HepG2 (cell line): ENCODE measurements around the gene MMAA. TPM values are rescaled to one million over a fixed set of nuclear protein-coding genes. Genes with fewer than 3 reads are reported as not detected.

Source experiments
- ATM ChIP-seq: fragments of 450-650 bp; IDR thresholded peaks from 2 replicates; pipeline ENCODE4 v1.7.1; 2017; ENCODE audit warnings: mild to moderate bottlenecking, borderline replicate concordance
- FOSL2 ChIP-seq: sonication (generic); formaldehyde crosslinking; IDR thresholded peaks from 2 replicates; pipeline ENCODE4 v1.4.0; 2020; ENCODE audit warnings: missing genetic modification reagents
- GLI4 ChIP-seq: sonication (generic); formaldehyde crosslinking; IDR thresholded peaks from 2 replicates; pipeline ENCODE4 v1.5.1; 2020; ENCODE audit warnings: missing genetic modification reagents, mild to moderate bottlenecking, moderate library complexity, borderline replicate concordance
- HNRNPUL1 ChIP-seq: fragments of 200-400 bp; formaldehyde crosslinking; IDR thresholded peaks from 2 replicates; pipeline ENCODE4 v1.6.1; 2017; ENCODE audit warnings: low read depth, mild to moderate bottlenecking, low read length, moderate library complexity
- IKZF1 ChIP-seq: fragments of 450-650 bp; IDR thresholded peaks from 2 replicates; pipeline ENCODE4 v1.7.1; 2016
- LCORL ChIP-seq, 2 experiments: fragments of 450-650 bp in 1 of 2; sonication (generic) in 1 of 2; formaldehyde crosslinking in 1 of 2; IDR thresholded peaks; 2 replicates each; pipeline versions ENCODE4 v1.5.0 to v1.6.1; 2017 to 2020; ENCODE audit warnings: antibody characterized with exemption in 1 of 2, missing genetic modification reagents in 1 of 2
- NONO ChIP-seq, 2 experiments: fragments of 450-650 bp in 1 of 2; sonication (generic) in 1 of 2; formaldehyde crosslinking in 1 of 2; IDR thresholded peaks in 1 of 2; conservative IDR thresholded peaks in 1 of 2; 2 replicates each; pipeline versions ENCODE4 v1.6.1 to v1.8.0; 2017 to 2022; ENCODE audit warnings: mild to moderate bottlenecking in 1 of 2, missing genetic modification reagents in 1 of 2, moderate library complexity in 1 of 2
- PITX1 ChIP-seq: sonication (generic); formaldehyde crosslinking; IDR thresholded peaks from 2 replicates; pipeline ENCODE4 v1.5.1; 2020; ENCODE audit warnings: mild to moderate bottlenecking, missing genetic modification reagents
- SUZ12 ChIP-seq: fragments of 150-350 bp; IDR thresholded peaks from 2 replicates; pipeline ENCODE4 v1.6.1; 2014; ENCODE audit warnings: low read depth, low read length
- XBP1 ChIP-seq: sonication (generic); formaldehyde crosslinking; IDR thresholded peaks from 2 replicates; pipeline ENCODE4 v1.5.0; 2020; ENCODE audit warnings: missing genetic modification reagents
- ZFP36 ChIP-seq: fragments of 150-350 bp; IDR thresholded peaks from 2 replicates; pipeline ENCODE4 v1.6.1; 2018; ENCODE audit warnings: borderline replicate concordance, low read length, low read depth; ENCODE audit not compliant: partially characterized antibody
- ZFY ChIP-seq: sonication (generic); formaldehyde crosslinking; IDR thresholded peaks from 2 replicates; pipeline ENCODE4 v1.4.0; 2020; ENCODE audit warnings: missing genetic modification reagents
- ZNF607 ChIP-seq: sonication (generic); formaldehyde crosslinking; IDR thresholded peaks from 2 replicates; pipeline ENCODE4 v1.5.1; 2020; ENCODE audit warnings: missing genetic modification reagents, mild to moderate bottlenecking, borderline replicate concordance
- ZNF790 ChIP-seq: sonication (generic); formaldehyde crosslinking; IDR thresholded peaks from 2 replicates; pipeline ENCODE4 v1.8.0; 2022; ENCODE audit warnings: missing genetic modification reagents, mild to moderate bottlenecking, borderline replicate concordance
- ZSCAN30 ChIP-seq: sonication (generic); formaldehyde crosslinking; IDR thresholded peaks from 2 replicates; pipeline ENCODE4 v1.5.0; 2020; ENCODE audit warnings: mild to moderate bottlenecking, missing genetic modification reagents
- polyA plus RNA-seq, 8 experiments: library from polyadenylated mRNA; depleted of rRNA in 3 of 8; stranded (reverse) in 7 of 8; unstranded in 1 of 8; fragments of >200 nt; fragmentation: Illumina TruSeq in 4 of 8; extraction: Trizol in 4 of 8; gene quantifications; 2 replicates each; pipeline versions ENCODE4 v1.2.1 to v1.2.3, GENCODE V29; 2011 to 2016; ENCODE audit warnings: low read depth in 4 of 8, missing spikeins in 1 of 8, mixed read lengths in 1 of 8; ENCODE audit not compliant: insufficient read depth in 1 of 8
- total RNA-seq, 5 experiments: library from RNA; depleted of rRNA; stranded (reverse); fragments of >200 nt; fragmentation: Illumina TruSeq; extraction: Trizol; gene quantifications; 2 replicates each; pipeline ENCODE4 v1.2.3, GENCODE V29; 2016; ENCODE audit warnings: low read depth in 1 of 5
- TF ChIP-seq, protein P1 (sequence below): sonication (generic); formaldehyde crosslinking; IDR thresholded peaks from 2 replicates; pipeline ENCODE4 v1.4.0; 2020; ENCODE audit warnings: missing genetic modification reagents
- TF ChIP-seq, protein P2 (sequence below): sonication (generic); formaldehyde crosslinking; IDR thresholded peaks from 2 replicates; pipeline ENCODE4 v1.4.0; 2020; ENCODE audit warnings: mild to moderate bottlenecking, missing genetic modification reagents
- TF ChIP-seq, protein P3 (sequence below): sonication (generic); formaldehyde crosslinking; IDR thresholded peaks from 2 replicates; pipeline ENCODE4 v1.5.1; 2020; ENCODE audit warnings: mild to moderate bottlenecking, missing genetic modification reagents, borderline replicate concordance
- TF ChIP-seq, protein P4 (sequence below): sonication (generic); formaldehyde crosslinking; IDR thresholded peaks from 2 replicates; pipeline ENCODE4 v1.4.0; 2020; ENCODE audit warnings: missing genetic modification reagents, mild to moderate bottlenecking, borderline replicate concordance

Gene MMAA
- total and polyA plus RNA-seq, 2 of the 13 experiments (the other 11 are each of a cell fraction or from before 2014, with no cell fraction given): 1.3 to 2.8 TPM

DNA sequence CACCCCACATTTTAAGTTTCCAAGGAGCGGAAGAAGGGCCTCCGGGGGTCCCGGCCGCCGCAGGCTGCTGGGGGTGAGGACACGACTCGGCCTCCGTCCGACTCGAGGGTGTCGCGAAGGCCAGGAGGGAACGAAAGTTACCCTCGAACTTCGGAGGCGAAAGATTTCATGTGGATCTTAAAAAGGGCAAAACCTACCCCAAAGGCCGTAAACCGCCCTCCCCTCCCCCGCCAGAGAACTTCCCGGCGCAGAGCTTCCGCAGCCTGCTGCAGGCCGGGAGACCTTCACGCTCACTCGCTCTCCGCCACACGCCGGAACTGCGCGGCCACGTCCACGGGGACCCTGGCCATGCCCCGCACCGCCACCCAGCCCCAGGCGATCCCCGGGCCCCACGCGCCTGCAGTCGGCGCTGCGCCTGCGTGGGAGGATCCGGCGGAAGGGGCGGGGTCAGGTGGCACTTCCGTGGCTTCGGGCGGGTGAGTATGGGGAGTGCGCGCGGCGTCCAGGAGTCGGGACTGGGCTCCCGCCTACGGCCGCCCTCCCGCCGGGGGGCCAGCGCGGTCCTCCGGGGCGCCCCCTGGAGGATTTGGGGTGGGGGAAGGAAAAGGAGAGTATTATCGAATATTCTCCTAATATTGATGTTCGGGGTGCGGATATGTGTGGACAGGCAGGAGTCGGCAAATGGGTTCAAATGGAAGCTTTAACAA is at the start of gene MMAA (continued):
- peak; percentile 93 for TF ChIP-seq ZNF607 (CRISPR knock-in tag)
- peak; percentile 94 for TF ChIP-seq ZFY
- no peak for TF ChIP-seq ATM
- TF ChIP-seq SUZ12: no peak
- peak; percentile 29 for TF ChIP-seq FOSL2 (CRISPR knock-in tag)
- TF ChIP-seq HNRNPUL1: peak; percentile 58; the same call in 1 of the 2 replicates
- no peak for TF ChIP-seq XBP1 (CRISPR knock-in tag)
- TF ChIP-seq ZSCAN30 (CRISPR knock-in tag): peak; percentile 70; the same call in 1 of the 2 replicates
- no peak for TF ChIP-seq LCORL (IDR thresholded peaks at IDR 0.05)
- TF ChIP-seq LCORL (CRISPR knock-in tag; IDR thresholded peaks at IDR 0.05): peak; percentile 66; the same call in 1 of the 2 replicates
- TF ChIP-seq, protein P1, sequence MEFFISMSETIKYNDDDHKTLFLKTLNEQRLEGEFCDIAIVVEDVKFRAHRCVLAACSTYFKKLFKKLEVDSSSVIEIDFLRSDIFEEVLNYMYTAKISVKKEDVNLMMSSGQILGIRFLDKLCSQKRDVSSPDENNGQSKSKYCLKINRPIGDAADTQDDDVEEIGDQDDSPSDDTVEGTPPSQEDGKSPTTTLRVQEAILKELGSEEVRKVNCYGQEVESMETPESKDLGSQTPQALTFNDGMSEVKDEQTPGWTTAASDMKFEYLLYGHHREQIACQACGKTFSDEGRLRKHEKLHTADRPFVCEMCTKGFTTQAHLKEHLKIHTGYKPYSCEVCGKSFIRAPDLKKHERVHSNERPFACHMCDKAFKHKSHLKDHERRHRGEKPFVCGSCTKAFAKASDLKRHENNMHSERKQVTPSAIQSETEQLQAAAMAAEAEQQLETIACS (CRISPR knock-in tag): no peak
- TF ChIP-seq, protein P2, sequence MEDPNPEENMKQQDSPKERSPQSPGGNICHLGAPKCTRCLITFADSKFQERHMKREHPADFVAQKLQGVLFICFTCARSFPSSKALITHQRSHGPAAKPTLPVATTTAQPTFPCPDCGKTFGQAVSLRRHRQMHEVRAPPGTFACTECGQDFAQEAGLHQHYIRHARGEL (CRISPR knock-in tag): peak; percentile 73; the same call in 1 of the 2 replicates
- TF ChIP-seq NONO (IDR thresholded peaks at IDR 0.05): no peak
- TF ChIP-seq NONO (CRISPR knock-in tag; conservative IDR thresholded peaks at IDR 0.05): peak; percentile 99
- TF ChIP-seq IKZF1: no peak
- TF ChIP-seq, protein P3, sequence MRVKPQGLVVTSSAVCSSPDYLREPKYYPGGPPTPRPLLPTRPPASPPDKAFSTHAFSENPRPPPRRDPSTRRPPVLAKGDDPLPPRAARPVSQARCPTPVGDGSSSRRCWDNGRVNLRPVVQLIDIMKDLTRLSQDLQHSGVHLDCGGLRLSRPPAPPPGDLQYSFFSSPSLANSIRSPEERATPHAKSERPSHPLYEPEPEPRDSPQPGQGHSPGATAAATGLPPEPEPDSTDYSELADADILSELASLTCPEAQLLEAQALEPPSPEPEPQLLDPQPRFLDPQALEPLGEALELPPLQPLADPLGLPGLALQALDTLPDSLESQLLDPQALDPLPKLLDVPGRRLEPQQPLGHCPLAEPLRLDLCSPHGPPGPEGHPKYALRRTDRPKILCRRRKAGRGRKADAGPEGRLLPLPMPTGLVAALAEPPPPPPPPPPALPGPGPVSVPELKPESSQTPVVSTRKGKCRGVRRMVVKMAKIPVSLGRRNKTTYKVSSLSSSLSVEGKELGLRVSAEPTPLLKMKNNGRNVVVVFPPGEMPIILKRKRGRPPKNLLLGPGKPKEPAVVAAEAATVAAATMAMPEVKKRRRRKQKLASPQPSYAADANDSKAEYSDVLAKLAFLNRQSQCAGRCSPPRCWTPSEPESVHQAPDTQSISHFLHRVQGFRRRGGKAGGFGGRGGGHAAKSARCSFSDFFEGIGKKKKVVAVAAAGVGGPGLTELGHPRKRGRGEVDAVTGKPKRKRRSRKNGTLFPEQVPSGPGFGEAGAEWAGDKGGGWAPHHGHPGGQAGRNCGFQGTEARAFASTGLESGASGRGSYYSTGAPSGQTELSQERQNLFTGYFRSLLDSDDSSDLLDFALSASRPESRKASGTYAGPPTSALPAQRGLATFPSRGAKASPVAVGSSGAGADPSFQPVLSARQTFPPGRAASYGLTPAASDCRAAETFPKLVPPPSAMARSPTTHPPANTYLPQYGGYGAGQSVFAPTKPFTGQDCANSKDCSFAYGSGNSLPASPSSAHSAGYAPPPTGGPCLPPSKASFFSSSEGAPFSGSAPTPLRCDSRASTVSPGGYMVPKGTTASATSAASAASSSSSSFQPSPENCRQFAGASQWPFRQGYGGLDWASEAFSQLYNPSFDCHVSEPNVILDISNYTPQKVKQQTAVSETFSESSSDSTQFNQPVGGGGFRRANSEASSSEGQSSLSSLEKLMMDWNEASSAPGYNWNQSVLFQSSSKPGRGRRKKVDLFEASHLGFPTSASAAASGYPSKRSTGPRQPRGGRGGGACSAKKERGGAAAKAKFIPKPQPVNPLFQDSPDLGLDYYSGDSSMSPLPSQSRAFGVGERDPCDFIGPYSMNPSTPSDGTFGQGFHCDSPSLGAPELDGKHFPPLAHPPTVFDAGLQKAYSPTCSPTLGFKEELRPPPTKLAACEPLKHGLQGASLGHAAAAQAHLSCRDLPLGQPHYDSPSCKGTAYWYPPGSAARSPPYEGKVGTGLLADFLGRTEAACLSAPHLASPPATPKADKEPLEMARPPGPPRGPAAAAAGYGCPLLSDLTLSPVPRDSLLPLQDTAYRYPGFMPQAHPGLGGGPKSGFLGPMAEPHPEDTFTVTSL: no peak
- no peak for TF ChIP-seq ZNF790 (CRISPR knock-in tag)
- no peak for TF ChIP-seq PITX1 (CRISPR knock-in tag)
- TF ChIP-seq, protein P4, sequence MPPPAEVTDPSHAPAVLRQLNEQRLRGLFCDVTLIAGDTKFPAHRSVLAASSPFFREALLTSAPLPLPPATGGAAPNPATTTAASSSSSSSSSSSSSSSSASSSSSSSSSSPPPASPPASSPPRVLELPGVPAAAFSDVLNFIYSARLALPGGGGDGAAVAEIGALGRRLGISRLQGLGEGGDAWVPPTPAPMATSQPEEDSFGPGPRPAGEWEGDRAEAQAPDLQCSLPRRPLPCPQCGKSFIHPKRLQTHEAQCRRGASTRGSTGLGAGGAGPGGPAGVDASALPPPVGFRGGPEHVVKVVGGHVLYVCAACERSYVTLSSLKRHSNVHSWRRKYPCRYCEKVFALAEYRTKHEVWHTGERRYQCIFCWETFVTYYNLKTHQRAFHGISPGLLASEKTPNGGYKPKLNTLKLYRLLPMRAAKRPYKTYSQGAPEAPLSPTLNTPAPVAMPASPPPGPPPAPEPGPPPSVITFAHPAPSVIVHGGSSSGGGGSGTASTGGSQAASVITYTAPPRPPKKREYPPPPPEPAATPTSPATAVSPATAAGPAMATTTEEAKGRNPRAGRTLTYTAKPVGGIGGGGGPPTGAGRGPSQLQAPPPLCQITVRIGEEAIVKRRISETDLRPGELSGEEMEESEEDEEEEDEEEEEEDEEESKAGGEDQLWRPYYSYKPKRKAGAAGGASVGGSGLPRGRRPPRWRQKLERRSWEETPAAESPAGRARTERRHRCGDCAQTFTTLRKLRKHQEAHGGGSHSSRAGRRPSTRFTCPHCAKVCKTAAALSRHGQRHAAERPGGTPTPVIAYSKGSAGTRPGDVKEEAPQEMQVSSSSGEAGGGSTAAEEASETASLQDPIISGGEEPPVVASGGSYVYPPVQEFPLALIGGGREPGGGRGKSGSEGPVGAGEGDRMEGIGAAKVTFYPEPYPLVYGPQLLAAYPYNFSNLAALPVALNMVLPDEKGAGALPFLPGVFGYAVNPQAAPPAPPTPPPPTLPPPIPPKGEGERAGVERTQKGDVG: no peak
- peak; percentile 95; the same call in 1 of the 2 replicates for TF ChIP-seq GLI4
- TF ChIP-seq ZFP36: no peak
